ENCODE results near the gene OR10H1. TPM values are rescaled to one million over a fixed set of nuclear protein-coding genes. Genes with fewer than 3 reads are reported as not detected.

The OR10H1 gene
- total RNA-seq, 4 donors from 2014 or later: not detected

DNA sequence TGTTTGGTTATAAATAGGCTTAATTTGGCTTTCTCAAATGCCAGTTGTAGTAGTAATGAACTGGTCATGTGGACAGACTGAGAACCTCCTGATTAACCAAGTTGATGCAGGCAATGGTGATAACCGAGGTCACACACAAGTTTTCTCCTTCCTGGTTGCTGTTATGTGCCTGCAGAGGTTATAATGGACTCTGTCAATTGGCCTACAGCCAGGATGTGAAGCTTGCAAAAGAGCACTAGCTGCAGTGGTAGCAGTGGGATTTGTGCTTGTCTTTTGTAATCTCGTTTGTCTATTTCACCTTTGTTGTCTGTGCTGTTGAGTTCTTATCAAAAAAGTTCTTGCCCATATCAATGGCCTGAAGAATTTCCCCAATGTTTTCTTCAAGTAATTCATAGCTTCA is 57.1 kb downstream of the OR10H1 start:
- no peak for ATAC-seq (ENCODE audit: low FRiP score)
- DNase-seq (ENCODE audit: low spot score): no peak
- no peak for TF ChIP-seq CTCF (IDR thresholded peaks at IDR 0.05)

Other genes starting within 250 kb of the OR10H1 start
- not detected for gene CYP4F8, start 200.4 kb downstream of the OR10H1 start, total RNA-seq
- gene CYP4F3, start 174.8 kb downstream of the OR10H1 start, total RNA-seq: 10 to 100 TPM in 1 of 4 donors, 1 to 10 TPM in 2, under 1 TPM in 1; 0.31 to 11.5 (median 1.5) TPM
- 10 to 100 TPM in 2 of 4 donors, 1 to 10 TPM in 2; 3.0 to 58.6 (median 11.9) TPM for gene CYP4F12, start 142.6 kb downstream of the OR10H1 start, total RNA-seq
- not detected for gene OR10H2, start 87.6 kb downstream of the OR10H1 start, total RNA-seq
- not detected for gene OR10H3, start 77.7 kb downstream of the OR10H1 start, total RNA-seq
- not detected for gene OR10H5, start 28.0 kb downstream of the OR10H1 start, total RNA-seq
- not detected for gene CYP4F2, start 82.4 kb upstream of the OR10H1 start, total RNA-seq
- gene CYP4F11, start 118.9 kb upstream of the OR10H1 start, total RNA-seq: 1 to 10 TPM in 1 of 4 donors, under 1 TPM in 2, not detected in 1; 0.09 to 1.4 (median 0.60) TPM
- not detected for gene OR10H4, start 133.3 kb upstream of the OR10H1 start, total RNA-seq